Tibial nerve (tissue), 4 donors: ENCODE measurements around the gene PTPRJ. TPM values are rescaled to one million over a fixed set of nuclear protein-coding genes. Genes with fewer than 3 reads are reported as not detected.
A peak's percentile ranks its signal among the peaks of the same experiment; 100 is the strongest.

Source experiments
- DNase-seq, 2 donors: peaks; one replicate each; pipeline ENCODE4 v3.0.0-alpha.2; 2019; ENCODE audit warnings: low spot score in 2 of 2
- H3K27ac ChIP-seq, 4 donors: fragments of 200-600 bp; sonication (generic) in 3 of 4; one replicate each; pipeline ENCODE4 v1.5.1; 2017 to 2019; ENCODE audit warnings: mild to moderate bottlenecking in 1 of 4
- H3K27me3 ChIP-seq, 2 donors: fragments of 200-600 bp; sonication (generic) in 1 of 2; one replicate each; pipeline versions ENCODE4 v1.5.1 to v1.6.0; 2017 to 2019
- H3K36me3 ChIP-seq, 3 donors: fragments of 200-600 bp; sonication (generic); one replicate each; pipeline ENCODE4 v1.5.1; 2018 to 2019
- H3K4me1 ChIP-seq, 4 donors: fragments of 200-600 bp; sonication (generic) in 3 of 4; one replicate each; pipeline ENCODE4 v1.5.1; 2017 to 2019
- H3K4me3 ChIP-seq, 4 donors: fragments of 200-600 bp; sonication (generic) in 3 of 4; one replicate each; pipeline ENCODE4 v1.5.1; 2017 to 2019; ENCODE audit warnings: mild to moderate bottlenecking in 1 of 4, moderate library complexity in 1 of 4
- H3K9me3 ChIP-seq, 4 donors: fragments of 200-600 bp; sonication (generic) in 3 of 4; one replicate each; pipeline ENCODE4 v1.5.1; 2017 to 2019
- CTCF ChIP-seq, 5 experiments: fragments of 200-600 bp in 3 of 5; fragments of 450-650 bp in 2 of 5; sonication (generic) in 3 of 5; IDR thresholded peaks; one replicate each; pipeline ENCODE4 v1.5.1; 2016 to 2019; ENCODE audit warnings: antibody characterized with exemption in 5 of 5, mild to moderate bottlenecking in 3 of 5, moderate library complexity in 2 of 5
- EP300 ChIP-seq, 2 donors: sonication (generic); formaldehyde crosslinking; IDR thresholded peaks; one replicate each; pipeline ENCODE4 v1.6.1; 2017; ENCODE audit warnings: antibody characterized with exemption in 2 of 2, mild to moderate bottlenecking in 1 of 2
- POLR2A ChIP-seq, 2 donors: fragments of 450-650 bp; IDR thresholded peaks; one replicate each; pipeline ENCODE4 v1.6.1; 2017; ENCODE audit warnings: antibody characterized with exemption in 2 of 2, mild to moderate bottlenecking in 2 of 2, moderate library complexity in 2 of 2
- WGBS, 2 donors: methylation state at CpG; one replicate each; pipeline ENCODE4 v1.1.5; 2018; 5-methylcytosine and 5-hydroxymethylcytosine counted together
- total RNA-seq, 4 donors: library from RNA; depleted of rRNA; stranded (reverse); fragments of >200 nt; gene quantifications; one replicate each; pipeline ENCODE4 v1.1.0, GENCODE V29; 2016

The PTPRJ gene
- total RNA-seq, 4 donors from 2014 or later, result 20.5 to 24.3 (median 22.3) TPM

GRCh38 chr11:48043991-48044512 lies 63.7 kb downstream of the PTPRJ start:
- Histone ChIP-seq H3K9me3 (no peaks in the 10 kb centered on the region), H3K27me3 (no peaks in the 10 kb centered on the region), H3K4me3 (no peak overlapping the region), H3K36me3 (no peaks in the 10 kb centered on the region), H3K4me1 (peaks cover 0 to 83% (median 54%) of the 10 kb centered on the region in 4 donors), H3K27ac (peak overlapping the region; percentile 30 to 92 (median 71))
- DNase-seq, result no peak
- no peak for TF ChIP-seq EP300 (IDR thresholded peaks at IDR 0.05)
- TF ChIP-seq CTCF (IDR thresholded peaks at IDR 0.05), result no peak
- no peak for TF ChIP-seq POLR2A (IDR thresholded peaks at IDR 0.05)
- 96 to 97% methylated on average over 9 of the region's 9 CpGs for WGBS, 2 donors

GRCh38 chr11:48044577-48044976 lies 64.2 kb downstream of the PTPRJ start:
- peak overlapping the region; percentile 30 to 92 (median 71) for H3K27ac ChIP-seq
- peaks cover 0 to 83% (median 57%) of the 10 kb centered on the region in 4 donors for H3K4me1 ChIP-seq
- H3K27me3 ChIP-seq, result no peaks in the 10 kb centered on the region
- H3K4me3 ChIP-seq, result no peak overlapping the region
- H3K36me3 ChIP-seq, result no peaks in the 10 kb centered on the region
- no peak for TF ChIP-seq CTCF (IDR thresholded peaks at IDR 0.05)
- no peak for TF ChIP-seq POLR2A (IDR thresholded peaks at IDR 0.05)
- TF ChIP-seq EP300 (IDR thresholded peaks at IDR 0.05), result peak in 1 of 2 donors; percentile 27
- peak in 1 of 2 donors; percentile 29 for DNase-seq
- 72 to 80% methylated on average over 7 of the region's 7 CpGs for WGBS, 2 donors
- H3K9me3 ChIP-seq, result no peaks in the 10 kb centered on the region

GRCh38 chr11:48045536-48045935 lies 65.2 kb downstream of the PTPRJ start:
- Histone ChIP-seq H3K4me1 (peaks cover 0 to 82% (median 59%) of the 10 kb centered on the region in 4 donors), H3K4me3 (no peak overlapping the region), H3K27me3 (no peaks in the 10 kb centered on the region), H3K9me3 (no peaks in the 10 kb centered on the region), H3K36me3 (no peaks in the 10 kb centered on the region), H3K27ac (peak overlapping the region; percentile 12 to 92 (median 53))
- TF ChIP-seq POLR2A (IDR thresholded peaks at IDR 0.05) (no peak), EP300 (IDR thresholded peaks at IDR 0.05) (no peak), CTCF (IDR thresholded peaks at IDR 0.05) (no peak)
- 88 to 98% methylated on average over 5 of the region's 5 CpGs for WGBS, 2 donors
- DNase-seq, result no peak

GRCh38 chr11:48047616-48048015 lies 67.3 kb downstream of the PTPRJ start:
- no peak for TF ChIP-seq POLR2A (IDR thresholded peaks at IDR 0.05)
- TF ChIP-seq EP300 (IDR thresholded peaks at IDR 0.05), result no peak
- no peak for TF ChIP-seq CTCF (IDR thresholded peaks at IDR 0.05)
- Histone ChIP-seq H3K4me1 (peaks cover 0 to 86% (median 61%) of the 10 kb centered on the region in 4 donors), H3K9me3 (no peaks in the 10 kb centered on the region), H3K27ac (peak overlapping the region; percentile 23 to 80 (median 54)), H3K4me3 (no peak overlapping the region), H3K36me3 (no peaks in the 10 kb centered on the region), H3K27me3 (no peaks in the 10 kb centered on the region)
- 54 to 57% methylated on average over 8 of the region's 8 CpGs for WGBS, 2 donors
- no peak for DNase-seq

GRCh38 chr11:48049036-48049435 lies 68.7 kb downstream of the PTPRJ start:
- no peak overlapping the region for H3K4me3 ChIP-seq
- peaks cover 0 to 79% (median 56%) of the 10 kb centered on the region in 4 donors for H3K4me1 ChIP-seq
- no peaks in the 10 kb centered on the region for H3K27me3 ChIP-seq
- H3K27ac ChIP-seq, result peak overlapping the region; percentile 5 to 80 (median 46)
- no peaks in the 10 kb centered on the region for H3K36me3 ChIP-seq
- DNase-seq, result no peak
- TF ChIP-seq EP300 (IDR thresholded peaks at IDR 0.05) (no peak), POLR2A (IDR thresholded peaks at IDR 0.05) (no peak), CTCF (IDR thresholded peaks at IDR 0.05) (no peak)
- no peaks in the 10 kb centered on the region for H3K9me3 ChIP-seq
- WGBS, 2 donors, result 47 to 64% methylated on average over 6 of the region's 6 CpGs
